GM21619 (cell line): ENCODE results near the gene MCM3.

Experiments used
- ATAC-seq: cut with Tn5 transposase; IDR thresholded peaks from one replicate; pipeline ENCODE4 v1.9.1; 2021; ENCODE audit not compliant: unreplicated experiment

MCM3 gene

GRCh38 chr6:52284460-52285176, at the start of gene MCM3:
MCM3 (minus strand) TSS chr6:52284742; CDS start chr6:52284674, 68 bp downstream.
- ATAC-seq: peak; percentile 96

DNA sequence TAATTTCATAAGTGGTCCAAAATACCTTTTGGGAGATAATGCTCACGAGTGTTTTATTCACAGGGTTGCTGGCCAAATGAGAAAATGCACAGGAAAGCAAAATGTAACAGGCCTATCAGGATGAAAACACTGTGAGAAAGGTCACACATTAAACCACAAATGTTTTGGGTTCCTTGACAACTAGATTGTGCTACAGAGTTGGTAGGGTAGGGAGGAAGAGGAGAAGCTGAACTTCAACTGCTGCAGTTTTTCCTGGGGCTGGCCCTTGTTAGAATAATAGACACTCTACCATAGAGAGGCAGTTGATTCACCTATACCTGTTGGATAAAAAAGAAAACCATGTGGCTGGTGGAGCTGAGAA, 49.3 kb upstream of the MCM3 start:
- ATAC-seq: peak; percentile 67

GRCh38 chr6:52331793-52332457, 47.4 kb upstream of the MCM3 start:
- no peak for ATAC-seq

- no peak for ATAC-seq
Observed at GRCh38 chr6:52330470-52330869, 45.9 kb upstream of the MCM3 start.

DNA sequence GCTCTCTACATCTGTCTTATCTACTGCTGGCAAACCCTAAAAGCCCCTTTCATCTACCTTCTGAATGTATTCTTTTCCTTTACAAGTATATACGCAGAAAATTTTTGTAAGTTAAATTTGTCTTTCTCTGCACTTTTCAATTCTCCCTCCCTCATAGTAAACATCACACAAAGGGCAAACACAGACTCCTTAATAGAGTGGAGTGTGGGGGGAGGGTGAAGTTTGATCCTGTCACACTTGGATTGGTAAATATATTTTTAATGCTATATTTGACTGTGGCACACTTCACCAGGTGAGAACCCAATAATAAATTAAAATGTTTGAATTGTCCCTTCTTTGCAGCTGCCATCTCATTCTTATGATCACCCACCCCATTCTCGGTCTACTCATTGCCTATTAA, 44.2 kb upstream of the MCM3 start:
- ATAC-seq: no peak

DNA sequence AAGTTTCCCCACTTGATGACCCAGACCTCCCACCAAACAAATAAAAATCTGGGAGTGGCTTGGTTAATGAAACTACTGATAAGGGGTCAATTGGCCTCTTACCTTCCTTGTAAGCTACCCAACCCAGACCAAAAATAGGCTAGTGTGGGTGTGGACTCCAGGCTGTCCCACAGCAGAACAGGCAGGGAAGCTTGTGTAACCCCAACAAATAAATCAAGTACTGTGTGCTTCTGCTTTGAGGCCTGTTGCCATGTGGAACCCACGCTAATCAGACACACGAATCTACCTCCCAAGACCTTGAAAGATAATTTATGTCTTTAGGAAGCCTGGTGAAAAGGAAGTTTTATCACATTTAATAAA, 43.7 kb upstream of the MCM3 start:
- no peak for ATAC-seq

- ATAC-seq: no peak
Observed at GRCh38 chr6:52326540-52327364, 42.2 kb upstream of the MCM3 start.

GRCh38 chr6:52325695-52326471, 41.3 kb upstream of the MCM3 start:
- ATAC-seq: no peak

- ATAC-seq: no peak
Observed at GRCh38 chr6:52324189-52324588, 39.6 kb upstream of the MCM3 start.

GRCh38 chr6:52317841-52318581, 33.5 kb upstream of the MCM3 start:
- ATAC-seq: peak; percentile 100

- no peak for ATAC-seq
Observed at GRCh38 chr6:52317211-52317610, 32.7 kb upstream of the MCM3 start.

GRCh38 chr6:52314752-52315151, 30.2 kb upstream of the MCM3 start:
- no peak for ATAC-seq

- no peak for ATAC-seq
Observed at GRCh38 chr6:52312461-52312860, 27.9 kb upstream of the MCM3 start.

DNA sequence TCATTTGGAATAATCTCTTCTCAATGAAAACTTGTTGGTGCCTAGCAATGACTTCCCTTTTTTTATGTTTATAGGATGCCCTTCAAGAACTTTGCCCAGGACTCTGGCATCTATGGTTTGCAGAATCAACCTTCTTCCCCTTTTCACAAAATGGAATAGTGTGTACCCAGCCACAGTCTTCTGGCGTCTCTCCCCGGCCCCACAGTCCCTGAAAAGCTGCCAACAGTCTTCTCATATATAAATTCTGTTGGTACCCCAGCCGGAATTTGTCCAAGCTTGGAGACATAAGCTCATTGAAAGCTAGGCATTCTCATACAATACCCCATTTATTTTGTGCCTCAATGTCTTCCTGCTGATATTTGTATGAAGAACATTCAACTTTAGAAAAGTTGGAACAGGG, 26.4 kb upstream of the MCM3 start:
- ATAC-seq: no peak

- ATAC-seq: no peak
Observed at GRCh38 chr6:52307900-52308372, 23.4 kb upstream of the MCM3 start.

GRCh38 chr6:52306972-52307870, 22.7 kb upstream of the MCM3 start:
- no peak for ATAC-seq

- ATAC-seq: peak; percentile 71
Observed at GRCh38 chr6:52305948-52306767, 21.6 kb upstream of the MCM3 start.

DNA sequence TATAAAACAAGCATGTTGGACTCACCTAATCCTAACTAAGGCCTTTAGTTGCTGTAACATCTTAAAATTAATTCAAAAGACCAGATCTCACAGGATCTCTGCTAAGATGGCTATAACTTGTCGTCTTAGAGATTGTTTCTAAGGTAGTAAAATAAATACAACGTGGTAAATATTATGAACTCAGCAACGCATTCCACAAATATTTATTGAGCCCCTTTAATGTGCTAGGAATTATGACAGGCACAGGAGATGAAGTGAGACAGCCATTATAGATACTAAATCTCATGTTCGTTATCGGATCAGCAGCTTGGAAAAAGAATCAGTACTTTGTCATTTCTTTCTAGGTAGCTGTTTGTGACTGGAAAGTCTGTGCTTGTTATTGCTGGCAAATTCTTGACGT, 20.9 kb upstream of the MCM3 start:
- no peak for ATAC-seq
